ENCODE measurements around the gene MAPK9.

MAPK9 gene

GRCh38 chr5:180333661-180334060, 41.8 kb upstream of the MAPK9 start:
- Histone ChIP-seq H3K4me3 (ENCODE audit: low read depth, low read length) (no peak overlapping the region), H3K36me3 (ENCODE audit: control insufficient read depth, insufficient read depth, low read length) (peaks cover 85% of the 10 kb centered on the region), H3K4me1 (ENCODE audit: control insufficient read depth, insufficient read depth, low read length) (peaks cover 22% of the 10 kb centered on the region), H3K27me3 (ENCODE audit: control insufficient read depth, insufficient read depth, low read length) (no peaks in the 10 kb centered on the region), H3K27ac (ENCODE audit: low read depth, low read length) (no peak overlapping the region), H3K9ac (ENCODE audit: low read length) (no peak overlapping the region), H3K9me3 (ENCODE audit: control insufficient read depth, insufficient read depth, low read depth, low read length) (no peaks in the 10 kb centered on the region)

- Histone ChIP-seq H3K9ac (ENCODE audit: low read length) (no peak overlapping the region), H3K4me1 (ENCODE audit: control insufficient read depth, insufficient read depth, low read length) (peaks cover 22% of the 10 kb centered on the region), H3K4me3 (ENCODE audit: low read depth, low read length) (no peak overlapping the region), H3K27me3 (ENCODE audit: control insufficient read depth, insufficient read depth, low read length) (no peaks in the 10 kb centered on the region), H3K36me3 (ENCODE audit: control insufficient read depth, insufficient read depth, low read length) (peaks cover 85% of the 10 kb centered on the region), H3K9me3 (ENCODE audit: control insufficient read depth, insufficient read depth, low read depth, low read length) (no peaks in the 10 kb centered on the region), H3K27ac (ENCODE audit: low read depth, low read length) (0 out of 2 replicates have a peak overlapping the region, but pooled peaks have one; percentile 13)
Observed at GRCh38 chr5:180332861-180333260, 41.0 kb upstream of the MAPK9 start.

- Histone ChIP-seq H3K9ac (ENCODE audit: low read length) (peak overlapping the region; percentile 77), H3K27me3 (ENCODE audit: control insufficient read depth, insufficient read depth, low read length) (no peaks in the 10 kb centered on the region), H3K4me3 (ENCODE audit: low read depth, low read length) (peak overlapping the region; percentile 30; the same call in 1 of the 2 replicates), H3K4me1 (ENCODE audit: control insufficient read depth, insufficient read depth, low read length) (peaks cover 22% of the 10 kb centered on the region), H3K36me3 (ENCODE audit: control insufficient read depth, insufficient read depth, low read length) (peaks cover 87% of the 10 kb centered on the region), H3K27ac (ENCODE audit: low read depth, low read length) (peak overlapping the region; percentile 94), H3K9me3 (ENCODE audit: control insufficient read depth, insufficient read depth, low read depth, low read length) (no peaks in the 10 kb centered on the region)
Observed at GRCh38 chr5:180332051-180332517, 40.2 kb upstream of the MAPK9 start.

- Histone ChIP-seq H3K9ac (ENCODE audit: low read length) (peak overlapping the region; percentile 77), H3K4me3 (ENCODE audit: low read depth, low read length) (peak overlapping the region; percentile 30; the same call in 1 of the 2 replicates), H3K27ac (ENCODE audit: low read depth, low read length) (peak overlapping the region; percentile 94), H3K9me3 (ENCODE audit: control insufficient read depth, insufficient read depth, low read depth, low read length) (no peaks in the 10 kb centered on the region), H3K36me3 (ENCODE audit: control insufficient read depth, insufficient read depth, low read length) (peaks cover 86% of the 10 kb centered on the region), H3K4me1 (ENCODE audit: control insufficient read depth, insufficient read depth, low read length) (peaks cover 22% of the 10 kb centered on the region), H3K27me3 (ENCODE audit: control insufficient read depth, insufficient read depth, low read length) (no peaks in the 10 kb centered on the region)
Observed at GRCh38 chr5:180331647-180331950, 39.7 kb upstream of the MAPK9 start.

GRCh38 chr5:180330810-180331646, 39.1 kb upstream of the MAPK9 start:
- Histone ChIP-seq H3K4me3 (ENCODE audit: low read depth, low read length) (peak overlapping the region; percentile 14; the same call in 1 of the 2 replicates), H3K36me3 (ENCODE audit: control insufficient read depth, insufficient read depth, low read length) (peaks cover 86% of the 10 kb centered on the region), H3K9ac (ENCODE audit: low read length) (peak overlapping the region; percentile 77), H3K4me1 (ENCODE audit: control insufficient read depth, insufficient read depth, low read length) (peaks cover 22% of the 10 kb centered on the region), H3K27ac (ENCODE audit: low read depth, low read length) (peak overlapping the region; percentile 94), H3K9me3 (ENCODE audit: control insufficient read depth, insufficient read depth, low read depth, low read length) (no peaks in the 10 kb centered on the region), H3K27me3 (ENCODE audit: control insufficient read depth, insufficient read depth, low read length) (no peaks in the 10 kb centered on the region)

- H3K27me3 ChIP-seq (ENCODE audit: control insufficient read depth, insufficient read depth, low read length) = no peaks in the 10 kb centered on the region
- H3K36me3 ChIP-seq (ENCODE audit: control insufficient read depth, insufficient read depth, low read length) = peaks cover 83% of the 10 kb centered on the region
- H3K4me3 ChIP-seq (ENCODE audit: low read depth, low read length) = no peak overlapping the region
- H3K4me1 ChIP-seq (ENCODE audit: control insufficient read depth, insufficient read depth, low read length) = peaks cover 22% of the 10 kb centered on the region
- H3K9me3 ChIP-seq (ENCODE audit: control insufficient read depth, insufficient read depth, low read depth, low read length) = no peaks in the 10 kb centered on the region
- peak overlapping the region; percentile 94; the same call in 1 of the 2 replicates for H3K27ac ChIP-seq (ENCODE audit: low read depth, low read length)
- peak overlapping the region; percentile 77 for H3K9ac ChIP-seq (ENCODE audit: low read length)
Observed at GRCh38 chr5:180330270-180330648, 38.4 kb upstream of the MAPK9 start.

GRCh38 chr5:180329606-180330269, 37.9 kb upstream of the MAPK9 start:
- no peaks in the 10 kb centered on the region for H3K27me3 ChIP-seq (ENCODE audit: control insufficient read depth, insufficient read depth, low read length)
- H3K36me3 ChIP-seq (ENCODE audit: control insufficient read depth, insufficient read depth, low read length) = peaks cover 83% of the 10 kb centered on the region
- no peaks in the 10 kb centered on the region for H3K9me3 ChIP-seq (ENCODE audit: control insufficient read depth, insufficient read depth, low read depth, low read length)
- H3K4me1 ChIP-seq (ENCODE audit: control insufficient read depth, insufficient read depth, low read length) = peaks cover 22% of the 10 kb centered on the region
- H3K9ac ChIP-seq (ENCODE audit: low read length) = peak overlapping the region; percentile 11
- H3K27ac ChIP-seq (ENCODE audit: low read depth, low read length) = peak overlapping the region; percentile 94; the same call in 1 of the 2 replicates
- H3K4me3 ChIP-seq (ENCODE audit: low read depth, low read length) = no peak overlapping the region

GRCh38 chr5:180329138-180329435, 37.2 kb upstream of the MAPK9 start:
- H3K36me3 ChIP-seq (ENCODE audit: control insufficient read depth, insufficient read depth, low read length) = peaks cover 83% of the 10 kb centered on the region
- 0 out of 2 replicates have a peak overlapping the region, but pooled peaks have one; percentile 32 for H3K27ac ChIP-seq (ENCODE audit: low read depth, low read length)

GRCh38 chr5:180328296-180329137, 36.6 kb upstream of the MAPK9 start:
- no peaks in the 10 kb centered on the region for H3K27me3 ChIP-seq (ENCODE audit: control insufficient read depth, insufficient read depth, low read length)
- H3K27ac ChIP-seq (ENCODE audit: low read depth, low read length) = 0 out of 2 replicates have a peak overlapping the region, but pooled peaks have one; percentile 32
- H3K9ac ChIP-seq (ENCODE audit: low read length) = no peak overlapping the region
- H3K4me3 ChIP-seq (ENCODE audit: low read depth, low read length) = no peak overlapping the region
- peaks cover 22% of the 10 kb centered on the region for H3K4me1 ChIP-seq (ENCODE audit: control insufficient read depth, insufficient read depth, low read length)
- peaks cover 83% of the 10 kb centered on the region for H3K36me3 ChIP-seq (ENCODE audit: control insufficient read depth, insufficient read depth, low read length)
- no peaks in the 10 kb centered on the region for H3K9me3 ChIP-seq (ENCODE audit: control insufficient read depth, insufficient read depth, low read depth, low read length)

More at GRCh38 chr5:180329138-180329435, 37.2 kb upstream of the MAPK9 start:
- H3K27me3 ChIP-seq (ENCODE audit: control insufficient read depth, insufficient read depth, low read length) = no peaks in the 10 kb centered on the region
- peaks cover 22% of the 10 kb centered on the region for H3K4me1 ChIP-seq (ENCODE audit: control insufficient read depth, insufficient read depth, low read length)
- H3K4me3 ChIP-seq (ENCODE audit: low read depth, low read length) = no peak overlapping the region
- no peak overlapping the region for H3K9ac ChIP-seq (ENCODE audit: low read length)
- H3K9me3 ChIP-seq (ENCODE audit: control insufficient read depth, insufficient read depth, low read depth, low read length) = no peaks in the 10 kb centered on the region

- Histone ChIP-seq H3K9me3 (ENCODE audit: control insufficient read depth, insufficient read depth, low read depth, low read length) (no peaks in the 10 kb centered on the region), H3K27me3 (ENCODE audit: control insufficient read depth, insufficient read depth, low read length) (no peaks in the 10 kb centered on the region), H3K9ac (ENCODE audit: low read length) (no peak overlapping the region), H3K4me3 (ENCODE audit: low read depth, low read length) (no peak overlapping the region), H3K36me3 (ENCODE audit: control insufficient read depth, insufficient read depth, low read length) (peaks cover 88% of the 10 kb centered on the region), H3K27ac (ENCODE audit: low read depth, low read length) (no peak overlapping the region), H3K4me1 (ENCODE audit: control insufficient read depth, insufficient read depth, low read length) (peaks cover 22% of the 10 kb centered on the region)
Observed at GRCh38 chr5:180326989-180327565, 35.2 kb upstream of the MAPK9 start.
